Left ventricle myocardium inferior (tissue), 1 donor: ENCODE measurements around the gene RNASE13. TPM values are rescaled to one million over a fixed set of nuclear protein-coding genes. Genes with fewer than 3 reads are reported as not detected.

ENCODE experiments used
- DNase-seq: peaks from one replicate; pipeline ENCODE4 v3.0.0-alpha.2; 2020
- H3K27ac ChIP-seq: fragments of 200-600 bp; replicated peaks from 2 replicates; pipeline ENCODE4 v1.8.0; 2021
- H3K27me3 ChIP-seq: fragments of 200-600 bp; 2 replicates; pipeline ENCODE4 v1.8.0; 2021; ENCODE audit warnings: low read depth
- H3K36me3 ChIP-seq: fragments of 200-600 bp; 2 replicates; pipeline ENCODE4 v1.8.0; 2021
- H3K4me1 ChIP-seq: fragments of 200-600 bp; 2 replicates; pipeline ENCODE4 v1.8.0; 2021
- H3K4me3 ChIP-seq: fragments of 200-600 bp; 2 replicates; pipeline ENCODE4 v1.8.0; 2021; ENCODE audit warnings: mild to moderate bottlenecking, moderate library complexity
- H3K9me3 ChIP-seq: fragments of 200-600 bp; replicated peaks from 2 replicates; pipeline ENCODE4 v1.8.0; 2021
- CTCF ChIP-seq: fragments of 200-600 bp; IDR thresholded peaks from 2 replicates; pipeline ENCODE4 v1.8.0; 2021; ENCODE audit warnings: antibody characterized with exemption, mild to moderate bottlenecking, borderline replicate concordance
- intact Hi-C: fragments of 100-400 bp; cut with micrococcal nuclease; formaldehyde crosslinking; loops from one replicate; pipeline ENCODE4 v1.11.0; 2022
- total RNA-seq: library from RNA; stranded (reverse); fragmentation: NEBNext Ultra II Directional; extraction: Animal tissue kit (Norgen Biotek cat#: 25700); gene quantifications from one replicate; pipeline ENCODE4 v1.2.1, GENCODE V29; 2021
- donor health status: DM: no; HTN: yes; CAD: no; lungs with severe emphysema.

RNASE13 gene
- total RNA-seq, 1 donor from 2014 or later = not detected

GRCh38 chr14:21060614-21061346 is 26.2 kb upstream of the RNASE13 start:
- no peak overlapping the region for H3K4me3 ChIP-seq
- no peak for TF ChIP-seq CTCF
- H3K36me3 ChIP-seq = no peaks in the 10 kb centered on the region
- H3K4me1 ChIP-seq = peaks cover 17% of the 10 kb centered on the region
- H3K9me3 ChIP-seq = no peaks in the 10 kb centered on the region
- intact Hi-C loops = no loop called here
- no peaks in the 10 kb centered on the region for H3K27me3 ChIP-seq
- H3K27ac ChIP-seq = no peak overlapping the region
- no peak for DNase-seq

GRCh38 chr14:21059842-21060613 is 25.4 kb upstream of the RNASE13 start:
- intact Hi-C loops = no loop called here
- DNase-seq = no peak
- Histone ChIP-seq H3K9me3 (no peaks in the 10 kb centered on the region), H3K4me1 (peaks cover 17% of the 10 kb centered on the region), H3K27me3 (no peaks in the 10 kb centered on the region), H3K27ac (no peak overlapping the region), H3K36me3 (no peaks in the 10 kb centered on the region), H3K4me3 (no peak overlapping the region)
- TF ChIP-seq CTCF = no peak

GRCh38 chr14:21058903-21059302 is 24.3 kb upstream of the RNASE13 start:
- intact Hi-C loops = no loop called here
- no peak for TF ChIP-seq CTCF
- Histone ChIP-seq H3K4me1 (peaks cover 17% of the 10 kb centered on the region), H3K36me3 (no peaks in the 10 kb centered on the region), H3K27me3 (no peaks in the 10 kb centered on the region), H3K9me3 (no peaks in the 10 kb centered on the region), H3K27ac (no peak overlapping the region), H3K4me3 (no peak overlapping the region)
- DNase-seq = no peak

GRCh38 chr14:21057803-21058675 is 23.4 kb upstream of the RNASE13 start, which contains the start of gene RNASE8:
Gene RNASE8 (plus strand): TSS chr14:21057822. CDS start chr14:21057893, 71 bp downstream.
- Histone ChIP-seq H3K4me3 (no peak within 1 kb of the TSS), H3K36me3 (no peaks in the 10 kb centered on the region), H3K9me3 (no peaks in the 10 kb centered on the region), H3K4me1 (peaks cover 9% of the 10 kb centered on the region), H3K27me3 (no peaks in the 10 kb centered on the region), H3K27ac (no peak within 1 kb of the TSS)
- no peak for DNase-seq
- intact Hi-C loops = no loop called here
- peak; percentile 24 for TF ChIP-seq CTCF

GRCh38 chr14:21056520-21057163 is 22.0 kb upstream of the RNASE13 start:
- no peak for DNase-seq
- no peaks in the 10 kb centered on the region for H3K36me3 ChIP-seq
- TF ChIP-seq CTCF = no peak
- no peaks in the 10 kb centered on the region for H3K27me3 ChIP-seq
- intact Hi-C loops = no loop called here
- H3K9me3 ChIP-seq = no peaks in the 10 kb centered on the region
- H3K4me1 ChIP-seq = peaks cover 8% of the 10 kb centered on the region
- no peak overlapping the region for H3K27ac ChIP-seq
- no peak overlapping the region for H3K4me3 ChIP-seq
